IMR-90 (cell line): ENCODE data around the gene PLPP3. TPM values are rescaled to one million over a fixed set of nuclear protein-coding genes. Genes with fewer than 3 reads are reported as not detected.

Experiments
- ATAC-seq: fragments of 200-7000 bp; cut with Tn5 transposase; 2 replicates; pipeline ENCODE4 v1.9.1; 2020; ENCODE audit warnings: low read depth, mild to moderate bottlenecking, moderate library complexity
- BruUV-seq: library from RNA; stranded (reverse); fragments of 400-500 nt; replicated peaks from 2 replicates; lab custom pipeline; 2021; lab: Mats Ljungman, UMichigan
- CTCF ChIA-PET: fragments of 300-600 bp; formaldehyde crosslinking; extraction: SDS; loops from one replicate; lab custom pipeline; 2021; ENCODE audit warnings: antibody characterized with exemption; lab: Yijun Ruan, JAX
- POLR2A ChIA-PET: fragments of 300-600 bp; sonication (Branson Sonifier 250); formaldehyde crosslinking; loops from one replicate; lab custom pipeline; 2022; ENCODE audit warnings: antibody characterized with exemption; ENCODE audit not compliant: unreplicated experiment; lab: Charles Lee
- DNase-seq: peaks from one replicate; pipeline ENCODE4 v3.0.0; 2013
- H2AFZ ChIP-seq: replicated peaks from 2 replicates; pipeline ENCODE3; 2013; ENCODE audit warnings: low read length, mild to moderate bottlenecking; ENCODE audit not compliant: poor library complexity
- H2AK5ac ChIP-seq: 2 replicates; pipeline ENCODE4 v1.6.1; 2013; ENCODE audit warnings: low read depth, low read length, inconsistent platforms
- H2AK9ac ChIP-seq: replicated peaks from 2 replicates; pipeline ENCODE3; 2013; ENCODE audit warnings: mild to moderate bottlenecking, low read depth, low read length, moderate library complexity; ENCODE audit not compliant: poor library complexity
- H2BK120ac ChIP-seq: 2 replicates; pipeline ENCODE4 v1.6.1; 2013; ENCODE audit warnings: low read depth, low read length, inconsistent platforms
- H2BK15ac ChIP-seq: 3 replicates; pipeline ENCODE4 v1.6.1; 2013; ENCODE audit warnings: low read depth, low read length, inconsistent platforms
- H2BK20ac ChIP-seq: 2 replicates; pipeline ENCODE4 v1.6.1; 2013; ENCODE audit warnings: low read depth, mild to moderate bottlenecking, inconsistent platforms, low read length, moderate library complexity
- H2BK5ac ChIP-seq: 2 replicates; pipeline ENCODE4 v1.6.1; 2013; ENCODE audit warnings: mild to moderate bottlenecking, low read depth, low read length, inconsistent platforms; ENCODE audit not compliant: poor library complexity, severe bottlenecking
- H3K14ac ChIP-seq: replicated peaks from 2 replicates; pipeline ENCODE4 v1.6.1; 2013; ENCODE audit warnings: low read depth, low read length, inconsistent platforms
- H3K18ac ChIP-seq: 2 replicates; pipeline ENCODE4 v1.6.1; 2013; ENCODE audit warnings: low read depth, low read length, control low read depth
- H3K23ac ChIP-seq: 2 replicates; pipeline ENCODE4 v1.6.1; 2013; ENCODE audit warnings: low read depth, low read length, inconsistent platforms
- H3K27ac ChIP-seq: 2 replicates; pipeline ENCODE4 v1.5.1; 2013; ENCODE audit warnings: mild to moderate bottlenecking, control low read depth, low read length; ENCODE audit not compliant: insufficient read depth
- H3K27me3 ChIP-seq: 2 replicates; pipeline ENCODE4 v1.6.1; 2013; ENCODE audit warnings: low read length; ENCODE audit not compliant: control insufficient read depth, insufficient read depth
- H3K36me3 ChIP-seq: 2 replicates; pipeline ENCODE4 v1.6.1; 2013; ENCODE audit warnings: low read length, mixed read lengths; ENCODE audit not compliant: control insufficient read depth, insufficient read depth
- H3K4ac ChIP-seq: 2 replicates; pipeline ENCODE4 v1.6.1; 2013; ENCODE audit warnings: low read depth, low read length, inconsistent platforms
- H3K4me1 ChIP-seq: 2 replicates; pipeline ENCODE4 v1.6.1; 2013; ENCODE audit warnings: low read length, mixed read lengths; ENCODE audit not compliant: control insufficient read depth, insufficient read depth
- H3K4me2 ChIP-seq: 2 replicates; pipeline ENCODE4 v1.6.1; 2013; ENCODE audit warnings: low read depth, mild to moderate bottlenecking, control low read depth, low read length, moderate library complexity
- H3K4me3 ChIP-seq: 2 replicates; pipeline ENCODE4 v1.5.1; 2013; ENCODE audit warnings: low read depth, mild to moderate bottlenecking, control low read depth, low read length, moderate library complexity; ENCODE audit not compliant: insufficient read depth
- H3K56ac ChIP-seq: 2 replicates; pipeline ENCODE4 v1.6.1; 2013; ENCODE audit warnings: low read length, inconsistent platforms; ENCODE audit not compliant: insufficient read depth; ENCODE audit errors: extremely low read depth
- H3K79me1 ChIP-seq, 2 experiments: 2 replicates each; pipeline ENCODE4 v1.6.1; 2013; ENCODE audit warnings: low read length in 2 of 2, inconsistent platforms in 1 of 2, low read depth in 1 of 2
- H3K9ac ChIP-seq: 2 replicates; pipeline ENCODE4 v1.6.1; 2013; ENCODE audit warnings: low read depth, low read length, control low read depth
- H3K9me1 ChIP-seq: 2 replicates; pipeline ENCODE4 v1.6.1; 2013; ENCODE audit warnings: low read length, inconsistent platforms; ENCODE audit not compliant: insufficient read depth
- H3K9me3 ChIP-seq: 2 replicates; pipeline ENCODE4 v1.6.1; 2013; ENCODE audit warnings: low read length; ENCODE audit not compliant: control insufficient read depth, insufficient read depth
- H4K20me1 ChIP-seq: 2 replicates; pipeline ENCODE4 v1.6.1; 2013; ENCODE audit warnings: low read length, inconsistent platforms; ENCODE audit not compliant: insufficient read depth
- H4K5ac ChIP-seq: 2 replicates; pipeline ENCODE4 v1.6.1; 2013; ENCODE audit warnings: mild to moderate bottlenecking, low read depth, low read length, control low read depth
- H4K8ac ChIP-seq, 2 experiments: 2 replicates each; pipeline ENCODE4 v1.6.1; 2013; ENCODE audit warnings: low read depth in 2 of 2, low read length in 2 of 2, control low read depth in 1 of 2, inconsistent platforms in 1 of 2
- H4K91ac ChIP-seq: 2 replicates; pipeline ENCODE4 v1.6.1; 2013; ENCODE audit warnings: low read depth, low read length, inconsistent platforms; ENCODE audit not compliant: insufficient read depth
- CHD1 ChIP-seq: IDR thresholded peaks from 2 replicates; pipeline ENCODE4 v1.6.1; 2012; ENCODE audit warnings: low read depth, low read length, improper control_type of control experiment
- NFE2L2 ChIP-seq: fragments of 150-350 bp; IDR thresholded peaks from 2 replicates; pipeline ENCODE4 v1.6.1; 2016; ENCODE audit warnings: low read depth, mild to moderate bottlenecking, low read length
- WGBS, 2 experiments: methylation state at CpG; one replicate each; pipeline versions ENCODE4 v1.1.5 to v1.1.7; 2013; ENCODE audit warnings: missing lambda C conversion rate in 2 of 2; ENCODE audit not compliant: insufficient read length in 1 of 2; ENCODE audit errors: extremely low coverage in 2 of 2; 5-methylcytosine and 5-hydroxymethylcytosine counted together
- dilution Hi-C: fragments of 300-500 bp; cut with HindIII; formaldehyde crosslinking; loops from one replicate; pipeline ENCODE4 v1.14.3; 2018; ENCODE audit warnings: low sequenced_read_pairs; ENCODE audit not compliant: unreplicated experiment
- in situ Hi-C: fragments of 300-500 bp; cut with MboI; formaldehyde crosslinking; loops from 3 replicates; pipeline ENCODE4 v1.14.3; 2019; ENCODE audit warnings: low sequenced_read_pairs, inconsistent platforms, mixed read lengths
- intact Hi-C: fragments of 100-400 bp; cut with micrococcal nuclease; formaldehyde crosslinking; loops from 2 replicates; pipeline ENCODE4 v1.10.0; 2022
- polyA plus RNA-seq, 3 experiments: library from polyadenylated mRNA; depleted of rRNA; stranded (reverse); fragments of >200 nt; gene quantifications; 2 replicates each; pipeline ENCODE4 v1.2.3, GENCODE V29; 2012; ENCODE audit warnings: low replicate concordance in 1 of 3
- total RNA-seq: library from RNA; depleted of rRNA; stranded (reverse); fragments of >200 nt; gene quantifications from 2 replicates; pipeline ENCODE4 v1.2.3, GENCODE V29; 2012

Gene PLPP3
- total and polyA plus RNA-seq, 2 of the 4 experiments (the other 2 are of a cell fraction): 49.9 to 56.6 TPM

DNA sequence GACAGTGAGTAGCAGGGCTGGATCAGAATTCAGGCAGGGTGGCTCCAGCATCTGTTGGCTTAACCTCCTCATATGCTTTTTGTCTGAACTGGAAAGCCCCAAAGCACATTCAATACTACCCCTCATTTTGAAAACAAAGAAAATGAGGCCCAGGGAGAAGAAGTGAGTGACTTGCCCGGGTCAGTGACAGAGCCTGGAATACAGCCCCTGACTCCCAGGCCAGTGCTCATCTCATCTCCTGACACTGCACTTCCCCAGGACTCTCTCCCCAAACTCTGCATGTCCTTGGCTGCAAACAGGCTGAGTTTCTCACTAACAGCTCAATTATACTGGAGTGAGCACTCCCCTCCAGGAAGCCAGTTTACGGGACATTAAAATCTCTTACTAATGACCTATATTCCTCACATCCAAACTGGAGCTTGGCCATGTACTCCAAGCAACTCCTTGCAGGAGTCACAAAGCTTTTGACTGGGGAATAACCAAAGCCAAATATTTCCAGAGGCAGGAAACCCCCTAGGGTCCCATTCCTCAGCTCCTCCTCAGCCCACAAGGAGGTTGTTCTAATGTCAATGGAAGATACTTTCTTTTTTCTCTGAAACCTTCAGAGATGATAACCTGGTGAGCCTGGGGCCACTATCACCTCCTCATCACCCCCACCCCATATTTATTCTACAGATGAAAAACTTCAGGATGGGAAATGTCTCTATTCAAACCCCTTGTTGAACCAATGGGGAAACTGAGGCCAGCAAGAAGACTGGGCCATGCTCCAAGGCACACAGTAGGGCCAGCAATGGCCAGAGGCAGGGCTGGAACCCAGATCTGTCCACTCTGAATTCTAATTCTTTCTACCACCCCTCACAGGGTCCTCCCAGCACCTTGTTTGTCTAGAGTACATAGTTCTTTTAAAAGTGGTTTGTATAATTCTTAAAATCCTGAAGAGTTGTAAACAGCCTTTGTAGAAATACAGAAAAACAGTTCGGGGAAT lies 127.0 kb downstream of the PLPP3 start:
- H3K4me2 ChIP-seq: no peak overlapping the region
- H3K9ac ChIP-seq: no peak overlapping the region
- H4K5ac ChIP-seq: no peak overlapping the region
- intact Hi-C loops: no loop called here
- BruUV-seq: no TSS peak
- no peak overlapping the region; the same call in 1 of the 2 replicates for H3K18ac ChIP-seq
- H3K4me1 ChIP-seq: peaks cover 7% of the 10 kb centered on the region; the same call in 1 of the 2 replicates
- no peak for DNase-seq
- no peak overlapping the region for H2BK15ac ChIP-seq
- WGBS, 2 experiments: no CpG with 5 or more reads among the region's 3 CpGs
- H2AK9ac ChIP-seq: no peak overlapping the region
- no peak overlapping the region for H2BK20ac ChIP-seq
- H2AFZ ChIP-seq: no peak overlapping the region
- no peaks in the 10 kb centered on the region for H3K36me3 ChIP-seq
- TF ChIP-seq CHD1 (no peak), NFE2L2 (no peak)
- H3K56ac ChIP-seq: no peak overlapping the region
- CTCF ChIA-PET: no interaction called here
- no peak overlapping the region for H3K23ac ChIP-seq
- H3K4me3 ChIP-seq: no peak overlapping the region
- H4K91ac ChIP-seq: no peak overlapping the region
- no peak overlapping the region for H3K27ac ChIP-seq
- no peak overlapping the region for H2BK5ac ChIP-seq
- H4K20me1 ChIP-seq: no peaks in the 10 kb centered on the region
- no peak for ATAC-seq
- no peak overlapping the region for H3K14ac ChIP-seq
- H3K9me3 ChIP-seq: no peaks in the 10 kb centered on the region
- H4K8ac ChIP-seq: no peak overlapping the region
- no peaks in the 10 kb centered on the region; the same call in 1 of the 2 replicates for H3K9me1 ChIP-seq
- POLR2A ChIA-PET: no interaction called here
- H3K79me1 ChIP-seq: no peaks in the 10 kb centered on the region
- no peaks in the 10 kb centered on the region for H3K27me3 ChIP-seq
- dilution Hi-C loops: no loop called here
- H2BK120ac ChIP-seq: no peak overlapping the region
- no peak overlapping the region for H2AK5ac ChIP-seq
- in situ Hi-C loops: no loop called here
- no peak overlapping the region for H3K4ac ChIP-seq
